NCI-H128 (cell line): ENCODE measurements around the gene TCERG1L.
"Not testable (repeated sequence)": the region's sequence is repeated elsewhere in the genome, so short reads cannot be mapped to it uniquely, and the experiment has no call there.

ENCODE experiments used
- DNase-seq: peaks from one replicate; lab custom pipeline; 2025; ENCODE audit not compliant: unreplicated experiment; lab: John Stamatoyannopoulos, UW

TCERG1L gene, protein sequence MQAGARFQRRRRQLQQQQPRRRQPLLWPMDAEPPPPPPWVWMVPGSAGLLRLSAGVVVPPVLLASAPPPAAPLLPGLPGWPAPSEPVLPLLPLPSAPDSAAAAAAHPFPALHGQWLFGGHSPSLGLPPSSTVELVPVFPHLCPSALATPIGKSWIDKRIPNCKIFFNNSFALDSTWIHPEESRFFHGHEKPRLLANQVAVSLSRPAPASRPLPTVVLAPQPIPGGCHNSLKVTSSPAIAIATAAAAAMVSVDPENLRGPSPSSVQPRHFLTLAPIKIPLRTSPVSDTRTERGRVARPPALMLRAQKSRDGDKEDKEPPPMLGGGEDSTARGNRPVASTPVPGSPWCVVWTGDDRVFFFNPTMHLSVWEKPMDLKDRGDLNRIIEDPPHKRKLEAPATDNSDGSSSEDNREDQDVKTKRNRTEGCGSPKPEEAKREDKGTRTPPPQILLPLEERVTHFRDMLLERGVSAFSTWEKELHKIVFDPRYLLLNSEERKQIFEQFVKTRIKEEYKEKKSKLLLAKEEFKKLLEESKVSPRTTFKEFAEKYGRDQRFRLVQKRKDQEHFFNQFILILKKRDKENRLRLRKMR

GRCh38 chr10:131311661-131312477, at the start of gene TCERG1L:
TSS of gene TCERG1L (minus strand) at chr10:131311721. CDS start at chr10:131311635, 86 bp downstream.
- DNase-seq, result no peak

DNA sequence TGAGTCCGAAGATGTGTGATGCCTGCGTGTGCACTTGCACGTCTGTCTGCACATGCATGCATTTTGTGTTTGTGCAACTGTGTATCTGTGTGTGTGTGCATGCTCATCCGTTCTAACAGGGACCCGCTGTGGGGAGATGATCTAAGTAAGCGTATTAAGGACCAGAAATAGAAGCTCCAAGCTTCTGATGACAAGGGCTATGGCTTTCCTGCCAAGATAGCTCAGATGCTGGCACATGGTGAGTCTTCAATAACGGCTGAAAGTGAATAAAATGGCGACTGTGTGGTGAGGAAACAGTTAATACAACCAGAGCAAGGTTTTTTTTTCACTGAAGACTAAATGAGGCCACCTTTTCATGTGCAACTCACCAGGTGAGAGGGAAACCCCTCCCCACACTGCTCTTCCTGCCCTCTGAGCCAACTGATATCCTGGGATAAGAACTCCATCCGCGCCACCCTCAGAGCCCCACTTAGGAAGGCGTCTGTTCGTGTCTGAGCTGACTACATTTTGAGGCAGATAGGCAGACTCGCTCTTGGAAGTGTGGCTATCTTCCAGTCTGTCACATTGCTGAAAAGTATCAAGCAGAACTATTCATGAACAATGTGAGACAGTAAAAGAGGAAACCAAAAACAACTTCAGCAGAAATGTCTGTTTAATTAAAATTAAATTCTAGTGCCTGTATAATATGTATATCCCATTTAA, 47.4 kb upstream of the TCERG1L start:
- no peak for DNase-seq

- no peak for DNase-seq
Measured at GRCh38 chr10:131356442-131356841, 44.9 kb upstream of the TCERG1L start.

GRCh38 chr10:131355881-131356280, 44.4 kb upstream of the TCERG1L start:
- no peak for DNase-seq

DNA sequence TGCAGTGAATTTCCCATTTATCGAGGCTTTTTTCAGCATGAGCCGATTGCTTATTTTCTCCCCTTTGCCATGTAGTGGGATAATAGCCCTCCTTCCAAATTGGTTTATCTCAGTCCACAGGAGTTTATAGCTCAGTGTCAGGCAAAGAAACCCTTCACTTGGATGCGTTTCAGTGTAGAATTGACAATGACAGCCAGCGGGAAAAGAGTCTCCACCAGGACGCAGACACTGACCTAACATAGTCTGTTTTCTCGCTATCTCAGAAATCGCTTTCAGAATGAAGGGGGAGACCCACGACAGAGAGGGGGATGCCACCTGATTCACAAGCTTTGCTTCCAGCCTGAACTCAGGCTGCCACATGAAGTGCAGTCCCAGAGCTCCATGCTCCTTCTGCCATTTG, 43.5 kb upstream of the TCERG1L start:
- DNase-seq, result no peak

DNA sequence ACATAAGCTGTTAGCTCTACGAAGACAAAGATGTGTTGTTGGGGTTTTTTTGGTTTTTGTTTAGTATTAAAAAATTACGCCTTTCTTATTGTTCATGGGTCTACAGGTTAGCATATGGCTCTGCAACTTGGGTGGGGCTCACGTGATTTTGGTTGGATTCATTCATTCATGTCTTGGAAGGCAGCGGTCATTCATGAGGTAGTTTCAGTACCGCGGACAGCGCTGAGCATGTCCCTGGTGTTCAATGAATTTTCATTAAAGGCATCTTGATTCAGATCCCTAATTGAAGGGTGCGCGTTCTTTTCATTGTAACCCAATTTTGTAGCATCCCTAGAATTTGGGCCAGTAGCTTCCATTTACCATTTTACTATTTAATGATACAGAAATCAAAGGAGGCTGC, 42.9 kb upstream of the TCERG1L start:
- DNase-seq, result no peak

- no peak for DNase-seq
Measured at GRCh38 chr10:131352765-131353290, 41.3 kb upstream of the TCERG1L start.

- DNase-seq, result no peak
Measured at GRCh38 chr10:131350660-131351059, 39.1 kb upstream of the TCERG1L start.

DNA sequence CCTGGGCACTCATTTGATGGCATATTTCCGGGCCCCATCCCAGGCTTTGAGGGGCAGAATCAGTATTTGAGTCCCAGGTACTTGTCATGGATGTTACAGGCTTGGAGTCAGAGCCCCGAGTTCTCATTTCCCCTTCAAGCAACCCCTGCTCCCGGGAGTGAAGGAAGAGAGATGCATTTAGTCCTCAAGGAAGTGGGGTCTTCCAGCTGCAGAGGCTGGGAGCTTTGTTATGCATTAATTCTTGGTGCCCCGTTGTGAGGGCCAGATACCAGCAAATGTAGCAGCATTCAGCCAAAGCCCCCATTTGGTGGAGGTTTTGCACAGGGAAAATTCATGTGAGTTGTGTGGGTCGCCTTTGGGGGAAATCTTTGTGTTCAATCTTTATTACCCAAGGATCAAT, 38.7 kb upstream of the TCERG1L start:
- no peak for DNase-seq

- no peak for DNase-seq
Measured at GRCh38 chr10:131346456-131346855, 34.9 kb upstream of the TCERG1L start.

GRCh38 chr10:131345691-131346090, 34.2 kb upstream of the TCERG1L start:
- no peak for DNase-seq

DNA sequence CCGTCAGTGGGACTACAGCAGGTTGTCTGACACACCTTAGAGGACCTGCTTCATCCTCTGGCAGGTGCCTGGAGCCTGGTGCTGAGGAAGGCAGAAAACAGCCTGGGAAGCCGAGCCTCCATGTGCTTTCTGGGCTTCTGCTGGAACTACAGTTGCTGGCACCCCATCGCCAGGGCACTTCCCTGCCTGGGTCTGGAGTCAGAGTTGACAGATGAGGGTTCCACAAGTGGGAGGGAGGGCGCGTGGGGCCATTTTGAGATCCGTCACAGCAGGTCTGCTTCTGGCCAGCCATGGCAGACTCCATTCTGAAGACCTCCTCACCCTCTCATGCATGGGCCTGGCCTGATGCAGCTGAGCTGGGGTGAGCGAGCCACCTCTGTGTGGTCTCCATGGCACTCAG, 33.2 kb upstream of the TCERG1L start:
- DNase-seq, result no peak

DNA sequence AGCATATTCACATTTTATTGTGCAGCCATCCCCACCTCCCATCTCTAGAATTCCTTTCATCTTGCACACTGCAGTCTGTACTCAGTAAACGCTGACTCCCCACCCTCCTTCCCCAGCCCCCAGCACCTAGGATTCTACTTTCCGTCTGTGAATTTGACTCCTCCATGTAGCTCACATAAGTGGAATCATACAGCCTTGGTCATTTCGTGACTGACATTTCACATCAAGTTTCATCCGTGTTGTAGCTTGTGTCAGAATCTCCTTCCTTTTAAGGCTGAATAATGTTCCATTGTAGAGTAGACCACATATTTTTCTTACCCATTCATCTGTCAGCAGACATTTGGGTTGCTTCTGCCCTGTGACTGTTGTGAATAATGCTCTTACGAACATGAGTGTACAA, 26.2 kb upstream of the TCERG1L start:
- no peak for DNase-seq

DNA sequence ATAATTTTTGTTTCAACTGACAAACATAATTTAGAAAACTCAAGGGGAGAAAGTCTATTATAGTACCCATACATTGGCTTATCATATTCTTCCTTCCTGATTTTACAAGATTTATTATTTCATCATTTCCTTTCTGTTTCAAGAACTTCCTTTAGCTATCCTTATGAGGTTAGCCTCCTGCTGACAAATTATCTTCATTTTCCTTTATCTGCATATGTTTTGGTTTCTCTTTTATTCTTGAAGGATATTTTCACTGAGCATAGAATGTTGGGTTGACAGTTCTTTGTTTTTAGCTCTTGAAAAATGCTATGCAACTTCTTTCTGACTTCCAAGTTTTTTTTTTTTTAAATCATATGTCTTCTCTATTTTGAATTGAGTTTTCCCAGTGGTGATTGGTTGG, 21.3 kb upstream of the TCERG1L start:
- DNase-seq, result no peak

- DNase-seq, result no peak
Measured at GRCh38 chr10:131323880-131324279, 12.4 kb upstream of the TCERG1L start.

DNA sequence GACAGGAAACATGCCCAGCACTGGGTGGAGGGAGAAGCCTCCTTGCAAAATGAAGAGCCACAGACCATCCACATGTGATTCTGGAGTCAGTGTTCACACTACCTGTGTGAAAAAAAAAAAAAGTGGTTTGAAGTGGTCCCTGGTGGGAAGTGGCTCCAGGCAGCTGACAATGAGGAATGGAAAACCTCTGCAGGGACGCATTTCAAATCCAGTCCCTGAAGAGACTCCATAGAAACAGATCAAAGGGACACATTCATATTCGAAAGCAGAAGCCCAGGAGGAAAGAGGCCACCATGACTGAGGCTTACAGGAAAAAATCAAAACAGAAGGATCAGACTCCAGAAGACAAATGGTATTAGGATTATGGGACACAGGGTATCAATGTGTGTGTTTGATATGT, 11.5 kb upstream of the TCERG1L start:
- no peak for DNase-seq

DNA sequence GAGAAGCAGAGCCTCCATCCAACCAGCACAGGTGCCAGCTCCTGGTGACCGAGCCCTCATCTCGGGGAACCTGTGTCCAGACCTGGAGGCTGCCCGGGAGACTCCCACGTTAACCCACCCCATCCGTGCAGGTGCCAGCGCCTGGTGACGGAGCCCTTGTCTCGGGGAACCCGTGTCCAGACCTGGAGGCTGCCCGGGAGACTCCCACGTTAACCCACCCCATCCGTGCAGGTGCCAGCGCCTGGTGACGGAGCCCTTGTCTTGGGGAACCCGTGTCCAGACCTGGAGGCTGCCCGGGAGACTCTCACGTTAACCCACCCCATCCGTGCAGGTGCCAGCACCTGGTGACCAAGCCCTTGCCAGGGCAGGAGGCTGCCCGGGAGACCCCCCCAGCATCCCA, 11.1 kb upstream of the TCERG1L start:
- not testable (repeated sequence) for DNase-seq

DNA sequence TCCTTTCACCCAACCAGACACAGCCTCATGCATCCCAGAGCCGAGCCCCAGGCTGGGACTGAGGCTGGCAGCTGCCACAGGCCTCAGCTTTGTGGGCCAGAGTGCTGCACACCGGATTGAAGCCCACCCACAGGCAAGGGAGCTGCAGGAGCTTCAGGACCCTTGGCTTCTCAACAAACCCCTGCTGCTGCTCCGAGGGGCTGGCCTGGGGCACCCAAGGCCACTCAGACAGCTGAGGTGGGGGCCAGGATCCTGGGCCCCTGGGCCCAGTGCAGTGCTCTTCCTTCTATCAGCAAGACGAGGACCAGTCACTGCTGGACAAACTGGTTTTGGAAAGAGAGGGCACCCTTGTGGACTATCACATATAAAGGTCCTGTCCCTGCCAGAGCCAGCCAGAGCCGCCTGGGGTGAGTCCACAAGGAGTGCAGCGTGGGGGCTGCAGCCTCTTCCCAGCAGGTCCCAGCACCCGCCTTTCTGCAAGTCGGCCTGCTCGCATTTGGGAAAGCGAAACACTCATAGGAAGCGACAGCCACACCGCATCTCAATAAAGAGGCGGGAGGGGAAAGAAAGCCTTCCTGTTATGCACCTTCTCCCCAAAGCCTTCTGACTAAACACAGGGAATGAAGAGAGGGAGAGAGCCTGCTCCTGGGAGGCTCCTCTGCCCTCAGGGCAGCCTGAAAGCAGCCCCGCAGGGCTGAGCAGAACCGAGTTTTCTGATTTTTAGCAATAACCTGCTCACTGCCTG, 9.5 kb upstream of the TCERG1L start:
- DNase-seq, result no peak

GRCh38 chr10:131318814-131319213, 7.3 kb upstream of the TCERG1L start:
- no peak for DNase-seq

DNA sequence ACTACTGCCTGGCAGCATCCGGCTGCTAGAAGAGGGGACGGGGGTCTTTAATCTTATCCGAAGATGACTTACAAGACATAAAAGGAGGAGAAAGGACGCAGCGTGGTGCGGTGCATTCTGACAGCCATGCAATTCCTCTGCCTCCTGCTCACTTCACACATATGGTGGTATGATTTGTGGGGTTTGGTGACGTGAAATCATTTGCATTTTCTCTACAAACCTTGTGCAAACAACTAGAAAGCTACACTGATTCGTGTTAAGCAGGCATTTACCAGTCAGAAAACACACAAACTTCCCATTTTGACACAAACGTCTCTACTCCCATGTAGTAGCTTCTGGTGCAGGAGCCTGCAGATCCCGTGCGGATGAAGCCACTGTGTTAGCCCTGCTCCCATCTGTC, 6.8 kb upstream of the TCERG1L start:
- no peak for DNase-seq
